Hepatic stellate cell (primary cell): ENCODE measurements around the gene DESI1.
"Not testable (repeated sequence)": the region's sequence is repeated elsewhere in the genome, so short reads cannot be mapped to it uniquely, and the experiment has no call there.

ENCODE experiments used
- DNase-seq: peaks from one replicate; pipeline ENCODE4 v3.0.0; 2011; ENCODE audit warnings: low spot score

DESI1 gene

GRCh38 chr22:41558241-41558630 is 62.6 kb downstream of the DESI1 start:
- not testable (repeated sequence) for DNase-seq

- peak; percentile 94 for DNase-seq
These were observed 63.2 kb downstream of the DESI1 start for GRCh38 chr22:41557401-41558240.

- no peak for DNase-seq
These were observed 64.3 kb downstream of the DESI1 start for GRCh38 chr22:41556561-41556960.

GRCh38 chr22:41555325-41555982 is 65.4 kb downstream of the DESI1 start:
- DNase-seq: no peak

GRCh38 chr22:41551877-41552582 is 68.8 kb downstream of the DESI1 start:
- DNase-seq: no peak

DNA sequence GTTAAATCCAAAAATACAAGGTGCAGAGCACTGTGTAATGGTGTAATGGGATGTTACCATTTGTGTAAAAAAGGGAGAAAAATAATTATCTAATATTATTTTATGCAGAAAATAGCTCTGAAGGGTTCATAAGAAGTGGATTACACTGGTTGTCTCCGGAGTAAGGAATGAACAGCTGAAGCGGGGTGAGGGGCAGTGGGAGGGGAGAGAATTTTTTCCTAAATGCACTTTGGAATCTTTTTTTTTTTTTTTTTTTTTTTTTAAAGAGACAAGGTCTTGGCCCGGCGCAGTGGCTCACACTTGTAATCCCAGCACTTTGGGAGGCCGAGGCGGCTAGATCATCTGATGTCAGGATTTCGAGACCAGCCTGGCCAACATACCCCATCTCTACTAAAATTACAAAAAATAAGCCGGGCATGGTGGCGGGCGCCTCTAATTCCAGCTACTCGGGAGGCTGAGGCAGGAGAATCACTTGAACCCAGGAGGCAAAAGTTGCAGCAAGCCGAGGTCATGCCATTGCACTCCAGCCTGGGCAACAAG is 69.8 kb downstream of the DESI1 start:
- no peak for DNase-seq

GRCh38 chr22:41548830-41549211 is 72.0 kb downstream of the DESI1 start:
- DNase-seq: no peak
